HG03565 (cell line): ENCODE measurements around the gene FAM114A1.
"Not testable (repeated sequence)": the region's sequence is repeated elsewhere in the genome, so short reads cannot be mapped to it uniquely, and the experiment has no call there.

Source experiments
- ATAC-seq: cut with Tn5 transposase; IDR thresholded peaks from one replicate; pipeline ENCODE4 v1.9.1; 2021; ENCODE audit warnings: mild to moderate bottlenecking, moderate library complexity; ENCODE audit not compliant: unreplicated experiment

The FAM114A1 gene

GRCh38 chr4:38959248-38959647, 91.6 kb downstream of the FAM114A1 start:
- ATAC-seq: not testable (repeated sequence)

- ATAC-seq: no peak
These were observed 97.6 kb downstream of the FAM114A1 start for GRCh38 chr4:38964942-38965775.

GRCh38 chr4:38965866-38966265, 98.3 kb downstream of the FAM114A1 start:
- no peak for ATAC-seq

GRCh38 chr4:38967260-38968095, 99.9 kb downstream of the FAM114A1 start:
- ATAC-seq: no peak

GRCh38 chr4:38968668-38969067, 101.1 kb downstream of the FAM114A1 start:
- ATAC-seq: no peak

- no peak for ATAC-seq
These were observed 108.7 kb downstream of the FAM114A1 start for GRCh38 chr4:38976308-38976707.

GRCh38 chr4:38979081-38979480, 111.5 kb downstream of the FAM114A1 start:
- ATAC-seq: no peak

GRCh38 chr4:38979511-38980230, 112.1 kb downstream of the FAM114A1 start:
- ATAC-seq: no peak

- no peak for ATAC-seq
These were observed 113.5 kb downstream of the FAM114A1 start for GRCh38 chr4:38980903-38981676.

- ATAC-seq: no peak
These were observed 114.9 kb downstream of the FAM114A1 start for GRCh38 chr4:38982361-38983095.

GRCh38 chr4:38983291-38983690, 115.7 kb downstream of the FAM114A1 start:
- no peak for ATAC-seq

- ATAC-seq: no peak
These were observed 116.4 kb downstream of the FAM114A1 start for GRCh38 chr4:38983787-38984598.

- ATAC-seq: no peak
These were observed 117.9 kb downstream of the FAM114A1 start for GRCh38 chr4:38985410-38986100.

GRCh38 chr4:38987491-38987890, 119.9 kb downstream of the FAM114A1 start:
- no peak for ATAC-seq

- not testable (repeated sequence) for ATAC-seq
These were observed 120.7 kb downstream of the FAM114A1 start for GRCh38 chr4:38988353-38988752.

GRCh38 chr4:38989487-38989886, 121.9 kb downstream of the FAM114A1 start:
- no peak for ATAC-seq

GRCh38 chr4:38990241-38990640, 122.6 kb downstream of the FAM114A1 start:
- no peak for ATAC-seq

- ATAC-seq: no peak
These were observed 126.1 kb downstream of the FAM114A1 start for GRCh38 chr4:38993683-38994082.
